Fibroblast of villous mesenchyme (primary cell): ENCODE data around the gene KSR2. TPM values are rescaled to one million over a fixed set of nuclear protein-coding genes. Genes with fewer than 3 reads are reported as not detected.

Experiments
- DNase-seq: peaks from one replicate; pipeline ENCODE4 v3.0.0-alpha.2; 2010; ENCODE audit warnings: low read depth
- H3K4me3 ChIP-seq: 2 replicates; pipeline ENCODE4 v1.5.1; 2011; ENCODE audit warnings: low read depth, mild to moderate bottlenecking, low read length
- CTCF ChIP-seq: IDR thresholded peaks from 2 replicates; pipeline ENCODE4 v1.5.1; 2012; ENCODE audit warnings: low read depth, mild to moderate bottlenecking, low read length; ENCODE audit not compliant: insufficient read depth
- total RNA-seq: library from RNA; depleted of rRNA; stranded (reverse); fragments of >200 nt; gene quantifications from 2 replicates; pipeline ENCODE4 v1.2.3, GENCODE V29; 2012

Gene KSR2
- total RNA-seq, 1 donor = not detected

GRCh38 chr12:117718559-117718958 lies 250.2 kb downstream of the KSR2 start:
- TF ChIP-seq CTCF = no peak
- H3K4me3 ChIP-seq = no peak overlapping the region
- no peak for DNase-seq

- DNase-seq = no peak
- TF ChIP-seq CTCF = no peak
- H3K4me3 ChIP-seq = no peak overlapping the region
These were observed 250.6 kb downstream of the KSR2 start for GRCh38 chr12:117718141-117718540.

- TF ChIP-seq CTCF = no peak
- no peak for DNase-seq
- no peak overlapping the region for H3K4me3 ChIP-seq
These were observed 254.6 kb downstream of the KSR2 start for GRCh38 chr12:117714203-117714602.

GRCh38 chr12:117710121-117710520 lies 258.7 kb downstream of the KSR2 start:
- DNase-seq = no peak
- no peak overlapping the region for H3K4me3 ChIP-seq
- TF ChIP-seq CTCF = no peak

- no peak overlapping the region for H3K4me3 ChIP-seq
- DNase-seq = no peak
- no peak for TF ChIP-seq CTCF
These were observed 260.9 kb downstream of the KSR2 start for GRCh38 chr12:117707861-117708260.

GRCh38 chr12:117703584-117703983 lies 265.2 kb downstream of the KSR2 start:
- no peak for TF ChIP-seq CTCF
- DNase-seq = no peak
- H3K4me3 ChIP-seq = no peak overlapping the region

- no peak for DNase-seq
- TF ChIP-seq CTCF = no peak
- H3K4me3 ChIP-seq = no peak overlapping the region
These were observed 266.0 kb downstream of the KSR2 start for GRCh38 chr12:117702741-117703140.
